ENCODE data around the gene RADX. TPM values are rescaled to one million over a fixed set of nuclear protein-coding genes. Genes with fewer than 3 reads are reported as not detected.

The RADX gene
- polyA plus RNA-seq, 1 donor (not counting 4 experiments of a cell fraction or from before 2014, with no cell fraction given): 6.3 TPM

DNA sequence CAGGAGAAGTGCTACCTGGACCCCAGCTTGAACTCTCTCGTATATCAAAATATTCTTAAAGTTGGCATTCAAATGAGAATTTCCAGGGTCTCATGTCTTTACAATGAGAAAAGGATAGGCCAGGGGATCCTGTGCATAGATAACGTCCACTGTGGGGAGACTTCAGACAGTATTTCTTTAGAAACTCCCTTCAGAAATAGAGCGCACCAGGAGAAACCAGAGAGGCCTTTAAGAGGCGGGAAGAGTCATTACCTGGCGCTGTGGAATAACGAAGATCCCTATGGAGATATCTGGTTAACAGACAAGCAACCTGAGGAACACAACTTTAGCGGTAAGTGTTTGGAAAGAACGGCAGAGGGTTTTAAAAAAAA, 600 bp downstream of the RADX start:
- H3K27me3 ChIP-seq (ENCODE audit: control insufficient read depth, extremely low read depth, insufficient read depth, low read length): no peaks in the 10 kb centered on the region
- H3K4me3 ChIP-seq (ENCODE audit: control insufficient read depth in 2 of 3, extremely low read depth in 1 of 3, insufficient read depth in 2 of 3, low read depth in 1 of 3, low read length in 3 of 3): peak overlapping the region; percentile 42 to 85 (median 69)
- peak overlapping the region; percentile 75 for H3K9ac ChIP-seq (ENCODE audit: control insufficient read depth, extremely low read depth, insufficient read depth, low read length)
- no peak for FAIRE-seq
- peak overlapping the region; percentile 74 for H3K4me2 ChIP-seq (ENCODE audit: control insufficient read depth, extremely low read depth, insufficient read depth, low read depth, low read length)
- no peaks in the 10 kb centered on the region for H3K36me3 ChIP-seq (ENCODE audit: control insufficient read depth in 2 of 2, extremely low read depth in 1 of 2, insufficient read depth in 2 of 2, low read length in 2 of 2)
- peak overlapping the region; percentile 71 for H3K27ac ChIP-seq (ENCODE audit: control insufficient read depth, insufficient read depth, low read length)
- no peak for TF ChIP-seq EZH2 (IDR thresholded peaks at IDR 0.05; ENCODE audit: low read length)
- TF ChIP-seq, protein P1, sequence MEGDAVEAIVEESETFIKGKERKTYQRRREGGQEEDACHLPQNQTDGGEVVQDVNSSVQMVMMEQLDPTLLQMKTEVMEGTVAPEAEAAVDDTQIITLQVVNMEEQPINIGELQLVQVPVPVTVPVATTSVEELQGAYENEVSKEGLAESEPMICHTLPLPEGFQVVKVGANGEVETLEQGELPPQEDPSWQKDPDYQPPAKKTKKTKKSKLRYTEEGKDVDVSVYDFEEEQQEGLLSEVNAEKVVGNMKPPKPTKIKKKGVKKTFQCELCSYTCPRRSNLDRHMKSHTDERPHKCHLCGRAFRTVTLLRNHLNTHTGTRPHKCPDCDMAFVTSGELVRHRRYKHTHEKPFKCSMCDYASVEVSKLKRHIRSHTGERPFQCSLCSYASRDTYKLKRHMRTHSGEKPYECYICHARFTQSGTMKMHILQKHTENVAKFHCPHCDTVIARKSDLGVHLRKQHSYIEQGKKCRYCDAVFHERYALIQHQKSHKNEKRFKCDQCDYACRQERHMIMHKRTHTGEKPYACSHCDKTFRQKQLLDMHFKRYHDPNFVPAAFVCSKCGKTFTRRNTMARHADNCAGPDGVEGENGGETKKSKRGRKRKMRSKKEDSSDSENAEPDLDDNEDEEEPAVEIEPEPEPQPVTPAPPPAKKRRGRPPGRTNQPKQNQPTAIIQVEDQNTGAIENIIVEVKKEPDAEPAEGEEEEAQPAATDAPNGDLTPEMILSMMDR (optimal IDR thresholded peaks at IDR 0.05 in 1 of 3, IDR thresholded peaks at IDR 0.05 in 1 of 3, conservative IDR thresholded peaks at IDR 0.05 in 1 of 3; ENCODE audit: extremely low read depth in 1 of 3, insufficient read depth in 2 of 3, low read length in 3 of 3): no peak
- no peaks in the 10 kb centered on the region for H3K9me3 ChIP-seq (ENCODE audit: control insufficient read depth, low read depth, low read length)
- dilution Hi-C loops (cut with MboI; ENCODE audit: extremely low pct_ligation_motif_present, low sequenced_read_pairs): no loop called here
- H2AFZ ChIP-seq (ENCODE audit: control insufficient read depth, low read length): peak overlapping the region; percentile 84
- H3K4me1 ChIP-seq (ENCODE audit: control insufficient read depth, extremely low read depth, insufficient read depth, low read length): no peaks in the 10 kb centered on the region
- H3K9me1 ChIP-seq (ENCODE audit: control insufficient read depth, extremely low read depth, insufficient read depth, low read length): no peaks in the 10 kb centered on the region
- H4K20me1 ChIP-seq (ENCODE audit: control insufficient read depth, extremely low read depth, insufficient read depth, low read length): no peaks in the 10 kb centered on the region
- no peak for DNase-seq (ENCODE audit: low read depth, low spot score)
- H3K79me2 ChIP-seq (ENCODE audit: control insufficient read depth, insufficient read depth, low read length): peaks cover 4% of the 10 kb centered on the region

DNA sequence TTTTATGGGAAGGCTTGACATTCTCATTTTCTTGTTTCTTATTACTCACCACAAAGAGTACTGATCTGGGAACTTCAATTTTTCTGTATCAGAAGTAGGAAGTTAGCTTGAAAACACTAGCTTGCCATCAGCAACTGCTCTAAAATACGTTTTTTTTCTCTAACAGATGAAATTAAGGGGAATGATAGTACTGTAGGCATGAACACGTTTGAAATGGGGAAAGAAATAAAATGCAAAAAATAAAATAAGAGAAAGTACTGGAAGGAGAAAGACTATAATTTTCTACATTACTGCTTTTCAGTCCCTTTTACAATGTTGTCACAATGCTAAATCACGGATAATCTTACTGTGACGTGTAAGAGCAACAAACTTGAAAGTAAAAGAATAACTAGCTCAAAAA, 1.5 kb downstream of the RADX start:
- Histone ChIP-seq H3K4me3 (ENCODE audit: control insufficient read depth in 2 of 3, extremely low read depth in 1 of 3, insufficient read depth in 2 of 3, low read depth in 1 of 3, low read length in 3 of 3) (peak overlapping the region in 2 of 3 experiments; percentile 69 to 85), H3K9me1 (ENCODE audit: control insufficient read depth, extremely low read depth, insufficient read depth, low read length) (no peaks in the 10 kb centered on the region), H2AFZ (ENCODE audit: control insufficient read depth, low read length) (no peak overlapping the region), H3K79me2 (ENCODE audit: control insufficient read depth, insufficient read depth, low read length) (peaks cover 4% of the 10 kb centered on the region), H3K4me1 (ENCODE audit: control insufficient read depth, extremely low read depth, insufficient read depth, low read length) (no peaks in the 10 kb centered on the region), H3K4me2 (ENCODE audit: control insufficient read depth, extremely low read depth, insufficient read depth, low read depth, low read length) (peak overlapping the region; percentile 74), H3K9me3 (ENCODE audit: control insufficient read depth, low read depth, low read length) (no peaks in the 10 kb centered on the region), H3K27me3 (ENCODE audit: control insufficient read depth, extremely low read depth, insufficient read depth, low read length) (no peaks in the 10 kb centered on the region), H4K20me1 (ENCODE audit: control insufficient read depth, extremely low read depth, insufficient read depth, low read length) (no peaks in the 10 kb centered on the region), H3K9ac (ENCODE audit: control insufficient read depth, extremely low read depth, insufficient read depth, low read length) (peak overlapping the region; percentile 75), H3K36me3 (ENCODE audit: control insufficient read depth in 2 of 2, extremely low read depth in 1 of 2, insufficient read depth in 2 of 2, low read length in 2 of 2) (no peaks in the 10 kb centered on the region), H3K27ac (ENCODE audit: control insufficient read depth, insufficient read depth, low read length) (peak overlapping the region; percentile 15)
- DNase-seq (ENCODE audit: low read depth, low spot score) (no peak), FAIRE-seq (no peak)
- TF ChIP-seq, protein P1 (optimal IDR thresholded peaks at IDR 0.05 in 1 of 3, IDR thresholded peaks at IDR 0.05 in 1 of 3, conservative IDR thresholded peaks at IDR 0.05 in 1 of 3; ENCODE audit: extremely low read depth in 1 of 3, insufficient read depth in 2 of 3, low read length in 3 of 3): no peak
- TF ChIP-seq EZH2 (IDR thresholded peaks at IDR 0.05; ENCODE audit: low read length): no peak
- dilution Hi-C loops (cut with MboI; ENCODE audit: extremely low pct_ligation_motif_present, low sequenced_read_pairs): no loop called here

All from keratinocyte (primary cell).